Measurements from ENCODE around the gene INSRR. TPM values are rescaled to one million over a fixed set of nuclear protein-coding genes. Genes with fewer than 3 reads are reported as not detected.

The INSRR gene
- total RNA-seq, 1 experiment from 2014 or later = 0.11 TPM

GRCh38 chr1:156795374-156795733 lies 63.6 kb downstream of the INSRR start (continued):
- no peak for TF ChIP-seq CDX4 (CRISPR knock-in tag; IDR thresholded peaks at IDR 0.05; ENCODE audit: borderline replicate concordance)
- no peak for TF ChIP-seq GTF2I (CRISPR knock-in tag; conservative IDR thresholded peaks at IDR 0.05)
- no peak for TF ChIP-seq TEAD4 (CRISPR knock-in tag; IDR thresholded peaks at IDR 0.05)

GRCh38 chr1:156794506-156795373 lies 64.2 kb downstream of the INSRR start:
- no peak for TF ChIP-seq HMGXB4 (CRISPR knock-in tag; IDR thresholded peaks at IDR 0.05)
- no peaks in the 10 kb centered on the region for H3K9me3 Mint-ChIP-seq
- DNase-seq (ENCODE audit: low spot score) (no peak), ATAC-seq (no peak)
- H3K27me3 Mint-ChIP-seq (ENCODE audit: low read depth) = no peaks in the 10 kb centered on the region
- no peak overlapping the region for H3K27ac Mint-ChIP-seq
- H3K4me1 Mint-ChIP-seq = no peaks in the 10 kb centered on the region
- CTCF ChIA-PET = interaction anchor here (0.9 to 7.0 kb wide), 4 partner anchors 44 to 105 kb away, joined by 3 to 53 read pairs (median 13); partner anchors contain the start of genes INSRR, ISG20L2, METTL25B and NTRK1
- POLR2A ChIA-PET = no interaction called here
- H3K36me3 Mint-ChIP-seq = peaks cover 69% of the 10 kb centered on the region
- no peak overlapping the region for H3K4me3 Mint-ChIP-seq

Other genes starting within 250 kb of the INSRR start
- 1.1 to 1.3 TPM (median 1.2 TPM) in 3 replicates for gene HAPLN2, start 239.7 kb downstream of the INSRR start, total RNA-seq (2021)
- gene BCAN, start 217.0 kb downstream of the INSRR start, total RNA-seq (2021) = 2.5 to 3.7 TPM (median 3.6 TPM) in 3 replicates
- 103 to 127 TPM (median 104 TPM) in 3 replicates for gene NES, start 181.7 kb downstream of the INSRR start, total RNA-seq (2021)
- gene CRABP2, start 153.5 kb downstream of the INSRR start, total RNA-seq (2021) = 135 to 195 TPM (median 186 TPM) in 3 replicates
- 32.0 to 41.0 TPM (median 37.9 TPM) in 3 replicates for gene METTL25B, start 130.6 kb downstream of the INSRR start, total RNA-seq (2021)
- gene ISG20L2, start 130.4 kb downstream of the INSRR start, total RNA-seq (2021) = 37.2 to 43.8 TPM (median 42.2 TPM) in 3 replicates
- gene MRPL24, start 118.0 kb downstream of the INSRR start, total RNA-seq (2021) = 35.1 to 37.4 TPM (median 35.2 TPM) in 3 replicates
- 301 to 339 TPM (median 318 TPM) in 3 replicates for gene HDGF, start 107.4 kb downstream of the INSRR start, total RNA-seq (2021)
- gene PRCC, start 91.6 kb downstream of the INSRR start, total RNA-seq (2021) = 97.4 to 98.5 TPM (median 98.0 TPM) in 3 replicates
- gene SH2D2A, start 42.3 kb downstream of the INSRR start, total RNA-seq (2021) = 4.9 to 6.9 TPM (median 6.6 TPM) in 3 replicates
- gene NTRK1, start 1.7 kb upstream of the INSRR start, total RNA-seq (2021) = 0.23 to 0.42 TPM (median 0.23 TPM) in 3 replicates
- gene PEAR1, start 34.6 kb upstream of the INSRR start, total RNA-seq (2021) = 0.89 to 1.6 TPM (median 1.0 TPM) in 3 replicates
- 0.18 to 0.30 TPM (median 0.22 TPM) in 3 replicates for gene LRRC71, start 61.5 kb upstream of the INSRR start, total RNA-seq (2021)
- gene ARHGEF11, start 186.6 kb upstream of the INSRR start, total RNA-seq (2021) = 31.8 to 38.1 TPM (median 32.8 TPM) in 3 replicates
- 0.13 to 0.30 TPM (median 0.25 TPM) in 3 replicates for gene ETV3L, start 240.7 kb upstream of the INSRR start, total RNA-seq (2021)